HG03064 (cell line): ENCODE results near the gene GRIK5.
"Not testable (repeated sequence)": the region's sequence is repeated elsewhere in the genome, so short reads cannot be mapped to it uniquely, and the experiment has no call there.

Source experiments
- ATAC-seq: cut with Tn5 transposase; IDR thresholded peaks from one replicate; pipeline ENCODE4 v1.9.1; 2021; ENCODE audit warnings: low read depth; ENCODE audit not compliant: unreplicated experiment

Gene GRIK5

DNA sequence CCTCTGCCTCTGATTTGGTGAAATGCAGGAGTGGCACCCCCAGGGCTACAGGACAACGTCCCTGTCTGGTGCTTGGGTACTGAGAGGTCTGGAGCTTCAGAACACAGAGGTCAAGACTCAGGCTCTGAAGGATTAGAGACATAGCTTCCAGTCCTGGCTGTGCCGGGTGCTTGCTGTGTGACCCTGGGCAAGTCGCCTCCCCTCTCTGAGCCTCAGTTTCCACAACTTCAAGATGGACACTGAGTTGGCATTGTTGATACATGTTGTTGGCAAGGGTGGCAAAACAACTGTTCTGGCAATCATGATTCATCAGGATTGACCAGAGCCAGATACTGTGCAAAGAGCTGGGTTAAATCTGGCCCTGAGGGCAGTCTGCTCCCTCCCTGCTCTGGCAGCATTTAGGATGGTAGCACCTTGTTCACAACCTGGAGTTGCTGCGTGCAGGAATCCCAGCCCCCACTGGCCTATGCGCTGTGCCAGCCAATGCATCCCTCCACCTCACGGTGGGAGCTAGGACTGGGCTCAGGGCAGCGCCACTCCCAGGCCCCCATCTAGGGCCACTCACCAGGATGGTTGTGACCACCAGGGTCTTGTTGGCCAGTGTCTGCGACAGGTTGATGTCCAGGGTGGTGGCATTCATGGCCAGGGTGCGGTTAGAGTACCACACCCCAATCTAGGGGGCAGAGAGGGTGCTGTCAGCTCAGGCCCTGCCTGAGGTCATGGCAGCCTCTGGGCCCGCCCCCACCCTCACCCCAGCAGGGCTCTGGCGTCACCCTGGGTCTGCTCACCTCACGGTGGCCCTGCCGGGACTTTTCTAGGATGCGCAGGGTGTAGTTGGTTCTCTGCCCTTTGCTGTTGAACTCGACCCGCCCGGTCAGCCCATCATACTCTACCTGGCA, 16.7 kb downstream of the GRIK5 start:
- no peak for ATAC-seq

DNA sequence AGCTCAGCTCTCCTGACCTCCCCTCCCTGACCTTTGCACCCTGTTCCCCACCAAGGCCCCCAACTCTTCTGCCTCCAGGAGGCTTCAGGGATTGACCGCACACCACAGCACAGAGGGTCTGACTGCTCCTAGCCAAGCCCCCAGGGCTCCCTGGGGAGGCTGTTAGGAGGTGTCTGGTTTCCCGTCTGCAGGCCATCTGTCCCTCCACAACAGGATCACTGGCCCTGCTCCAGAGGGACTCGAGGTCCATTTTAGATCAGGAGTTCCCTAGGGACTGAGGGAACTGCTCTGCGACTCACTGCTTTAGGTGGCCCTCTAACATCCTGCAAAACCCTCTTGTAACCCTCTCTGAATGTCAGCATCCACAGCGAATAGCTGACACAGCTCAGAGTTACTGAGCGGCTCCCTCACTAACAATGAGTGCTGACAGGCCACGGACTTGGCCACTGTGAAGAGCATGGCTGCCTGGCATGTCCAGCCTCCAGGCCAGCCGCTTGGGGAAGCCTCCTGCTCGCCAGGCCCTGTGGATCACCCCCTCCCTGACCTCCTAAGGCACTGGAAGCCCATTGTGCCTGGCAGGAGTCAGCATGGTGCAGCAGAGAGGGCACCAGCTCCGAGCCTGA, 17.7 kb downstream of the GRIK5 start:
- no peak for ATAC-seq

DNA sequence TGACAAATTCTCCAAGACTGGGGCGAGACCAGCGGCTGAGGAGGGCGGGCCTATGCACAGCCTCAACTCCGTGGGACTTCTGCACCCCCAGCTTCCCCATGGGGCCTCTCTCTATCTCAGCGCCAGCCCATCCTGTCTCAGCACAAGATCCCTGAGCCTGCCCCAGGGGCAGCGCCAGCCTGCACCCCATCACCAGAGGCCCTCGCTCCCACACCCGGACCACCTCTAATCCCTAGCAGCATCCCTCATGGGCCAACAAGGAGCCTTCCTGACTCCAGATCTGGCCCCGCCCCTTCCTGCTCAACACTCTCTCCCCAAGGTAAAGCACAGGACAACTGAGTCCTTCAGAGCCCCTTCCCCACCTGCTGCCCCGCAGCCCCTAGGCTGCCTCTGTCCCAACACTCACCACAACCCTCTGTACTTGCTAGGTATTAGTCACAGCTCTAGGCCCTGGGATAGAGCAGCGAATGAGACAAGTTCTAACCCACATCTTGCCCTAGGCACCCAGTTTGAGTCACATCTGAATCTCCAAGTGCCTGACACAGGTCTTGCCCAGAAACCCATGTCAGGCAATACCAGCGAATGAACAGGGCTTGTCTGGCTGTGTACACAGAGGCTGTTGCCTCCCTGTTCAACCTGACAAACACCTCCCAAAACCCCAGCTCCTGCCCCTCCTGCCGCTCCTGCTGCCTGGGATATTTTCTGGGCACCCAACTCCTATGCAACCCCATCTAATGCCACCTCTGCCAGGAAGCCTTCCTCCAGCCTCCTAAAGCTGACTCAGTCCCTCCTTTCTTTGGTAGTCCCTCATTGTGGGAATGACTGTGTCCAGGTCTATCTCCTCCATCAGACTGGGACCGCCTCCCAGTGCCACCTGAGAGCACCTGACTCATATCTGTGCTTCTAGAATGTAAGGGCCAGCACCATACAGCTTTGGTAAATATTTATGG, 18.6 kb downstream of the GRIK5 start:
- ATAC-seq = no peak

DNA sequence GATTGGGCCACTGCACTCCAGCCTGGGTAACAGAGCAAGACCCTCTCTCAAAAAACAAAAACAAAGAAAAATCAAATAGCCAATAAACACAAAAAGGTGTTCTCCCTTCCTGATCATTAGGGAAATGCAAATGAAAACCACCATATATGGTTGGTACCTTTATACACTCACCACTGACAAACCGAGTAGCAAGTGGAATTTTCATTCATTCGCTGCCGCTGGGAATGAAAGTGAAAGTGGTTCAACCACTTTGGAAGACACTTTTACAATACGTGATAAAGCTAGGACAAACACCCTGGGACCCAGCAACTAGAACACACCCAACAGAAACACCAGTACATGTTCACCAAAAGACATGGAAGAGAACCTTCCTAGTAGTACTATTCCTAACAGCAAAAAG, 21.0 kb downstream of the GRIK5 start:
- ATAC-seq = no peak

DNA sequence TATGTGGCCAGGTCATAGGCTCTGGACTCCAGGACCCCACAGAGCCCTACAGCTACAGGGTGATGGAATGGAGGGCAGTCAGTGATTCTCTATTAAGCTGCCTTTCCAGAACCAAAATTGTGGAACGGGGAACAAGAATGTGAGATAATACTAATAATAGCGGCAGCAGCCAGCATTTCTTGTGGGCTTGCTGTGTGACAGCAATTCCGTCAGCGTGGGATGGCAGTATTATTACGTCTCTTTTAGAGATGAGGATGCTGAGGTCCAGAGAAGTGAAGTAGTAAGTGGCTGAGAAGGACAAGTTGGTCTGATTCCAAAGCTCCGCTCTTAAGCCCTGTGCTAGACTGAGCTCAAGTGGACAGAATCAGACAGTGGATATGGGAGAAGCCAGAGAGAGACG, 24.4 kb downstream of the GRIK5 start:
- no peak for ATAC-seq

DNA sequence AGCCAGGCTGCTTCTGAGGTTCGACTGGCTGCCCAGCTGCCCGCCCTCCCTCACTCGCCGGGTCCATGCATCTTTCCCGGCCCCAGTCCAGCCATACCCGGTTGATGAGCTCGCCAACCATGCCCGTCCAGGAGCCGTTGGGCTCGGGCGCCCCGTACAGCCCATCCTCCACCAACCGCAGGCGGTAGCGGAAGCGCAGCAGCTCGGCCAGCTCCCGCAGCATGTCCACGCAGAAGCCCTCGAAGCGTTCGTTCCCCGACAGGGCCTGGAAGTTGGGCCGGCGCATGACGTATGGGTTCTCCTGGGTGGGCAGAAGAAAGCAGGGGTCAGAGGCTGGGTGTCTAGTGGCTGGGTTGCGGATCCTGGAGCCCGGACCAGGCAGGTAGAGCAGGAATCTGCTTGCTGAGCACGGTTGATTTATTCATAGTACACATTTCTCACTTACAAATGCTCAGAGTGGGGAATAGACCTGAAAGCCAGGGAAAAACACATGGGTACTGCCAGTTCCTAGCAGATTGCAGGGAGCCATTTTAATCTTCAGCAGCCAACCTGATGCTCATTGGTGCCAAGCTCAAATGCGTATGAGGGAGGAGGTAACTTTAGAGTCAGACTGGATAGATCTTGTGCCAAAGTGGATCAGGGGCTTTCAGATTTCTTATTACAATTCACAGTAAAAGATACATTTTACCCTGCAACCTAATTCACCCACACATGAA, 27.4 kb downstream of the GRIK5 start:
- no peak for ATAC-seq

DNA sequence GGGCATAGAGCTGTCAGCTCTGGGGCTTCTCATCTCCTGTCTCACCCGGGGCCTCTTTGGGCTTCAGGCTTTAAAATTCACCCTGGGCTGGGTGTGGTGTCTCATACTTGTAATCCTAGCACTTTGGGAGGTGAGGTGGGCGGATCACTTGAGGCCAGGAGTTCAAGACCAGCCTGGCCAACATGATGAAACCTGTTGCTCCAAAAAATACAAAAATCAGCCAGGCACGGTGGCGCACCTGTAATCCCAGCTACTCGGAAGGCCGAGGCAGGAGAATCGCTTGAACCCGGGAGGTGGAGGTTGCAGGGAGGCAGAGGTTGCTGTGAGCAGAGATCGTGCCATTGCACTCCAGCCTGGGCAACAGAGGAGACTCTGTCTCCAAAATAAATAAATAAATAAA, 29.5 kb downstream of the GRIK5 start:
- ATAC-seq = not testable (repeated sequence)

DNA sequence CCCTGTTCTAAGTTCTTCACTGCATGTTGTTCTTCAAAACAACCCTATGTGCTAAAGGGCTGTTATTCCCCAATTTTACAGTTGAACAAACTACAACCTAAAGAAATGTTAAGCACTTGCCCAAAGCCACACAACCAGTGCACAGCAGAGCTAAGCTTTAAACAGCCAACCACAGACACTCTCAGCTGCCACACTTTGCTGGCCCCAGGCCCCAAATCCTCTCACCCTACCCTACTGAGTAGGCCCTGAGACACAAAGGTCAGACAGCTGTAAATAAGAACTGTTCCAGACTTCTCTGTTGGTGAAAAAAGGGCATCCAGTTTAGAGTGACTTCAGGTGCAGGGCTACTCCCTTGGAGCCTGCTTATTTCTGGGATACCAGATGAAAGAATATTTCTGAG, 30.0 kb downstream of the GRIK5 start:
- no peak for ATAC-seq

DNA sequence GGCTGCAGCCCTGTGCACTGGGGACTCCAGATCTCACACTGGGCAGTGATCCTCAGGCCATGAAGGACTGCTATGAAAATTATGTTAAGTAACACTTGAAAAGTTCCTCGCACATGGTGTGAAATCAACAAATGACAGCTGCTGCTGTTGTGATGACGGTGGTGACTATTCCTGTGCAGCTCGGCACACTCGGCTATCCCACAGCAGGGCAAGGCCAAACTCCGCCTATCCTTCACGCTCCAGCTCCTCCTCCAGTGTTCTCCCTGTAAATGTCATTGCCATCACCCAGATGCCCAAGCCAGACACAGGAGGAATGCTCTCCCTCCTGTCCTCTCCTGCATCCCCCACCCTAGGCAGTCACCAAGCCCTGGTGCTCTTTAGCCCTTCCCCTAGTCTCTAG, 31.3 kb downstream of the GRIK5 start:
- ATAC-seq = no peak

DNA sequence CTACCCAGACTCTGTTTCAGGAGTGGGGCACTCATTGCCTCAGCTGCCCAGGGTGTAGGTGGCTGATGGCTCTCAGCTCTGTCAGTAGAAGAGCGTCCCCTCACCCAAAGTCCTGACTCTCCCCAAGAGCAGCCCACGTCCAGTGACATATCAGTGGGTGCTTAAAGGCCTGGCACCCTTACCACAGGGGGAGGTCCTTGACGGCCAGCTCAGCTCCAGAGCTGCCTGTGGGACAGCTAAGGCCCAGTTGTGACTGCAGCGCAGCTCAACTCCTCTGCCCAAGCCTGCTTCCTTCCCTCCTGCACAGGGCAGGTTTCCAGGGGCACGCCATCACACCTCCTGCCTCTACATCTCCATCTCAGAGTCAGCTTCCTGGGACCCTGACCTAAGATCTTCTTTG, 32.4 kb downstream of the GRIK5 start:
- ATAC-seq = no peak

DNA sequence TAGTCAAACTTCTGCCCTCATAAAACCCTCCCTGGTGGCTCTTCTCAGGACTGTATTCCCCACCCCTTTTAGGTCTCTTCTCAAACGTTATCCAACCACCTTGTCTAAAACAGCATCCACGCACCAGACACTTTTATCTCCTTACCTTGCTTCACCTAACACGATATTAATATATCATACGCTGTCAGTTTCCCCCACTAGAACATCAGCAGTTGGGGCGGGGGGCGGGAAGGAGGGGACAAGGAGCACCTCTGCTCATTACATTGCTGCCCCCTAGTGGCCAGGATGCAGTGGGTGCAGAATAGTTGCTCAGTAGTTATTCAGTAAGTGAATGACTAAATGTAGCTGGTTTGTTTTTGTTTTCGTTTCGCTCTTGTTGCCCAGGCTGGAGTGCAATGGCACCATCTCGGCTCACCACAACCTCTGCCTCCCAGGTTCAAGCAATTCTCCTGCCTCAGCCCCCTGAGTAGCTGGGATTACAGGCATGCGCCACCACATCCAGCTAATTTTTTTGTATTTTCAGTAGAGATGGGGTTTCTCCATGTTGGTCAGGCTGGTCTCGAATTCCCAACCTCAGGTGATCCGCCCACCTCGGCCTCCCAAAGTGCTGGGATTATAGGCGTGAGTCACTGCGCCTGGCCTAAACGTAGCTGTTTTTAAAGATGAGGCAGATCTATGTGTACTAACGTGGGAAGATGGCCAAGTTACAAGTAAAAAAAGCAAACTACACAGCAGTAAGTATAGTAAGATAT, 35.2 kb downstream of the GRIK5 start:
- ATAC-seq = not testable (repeated sequence)

DNA sequence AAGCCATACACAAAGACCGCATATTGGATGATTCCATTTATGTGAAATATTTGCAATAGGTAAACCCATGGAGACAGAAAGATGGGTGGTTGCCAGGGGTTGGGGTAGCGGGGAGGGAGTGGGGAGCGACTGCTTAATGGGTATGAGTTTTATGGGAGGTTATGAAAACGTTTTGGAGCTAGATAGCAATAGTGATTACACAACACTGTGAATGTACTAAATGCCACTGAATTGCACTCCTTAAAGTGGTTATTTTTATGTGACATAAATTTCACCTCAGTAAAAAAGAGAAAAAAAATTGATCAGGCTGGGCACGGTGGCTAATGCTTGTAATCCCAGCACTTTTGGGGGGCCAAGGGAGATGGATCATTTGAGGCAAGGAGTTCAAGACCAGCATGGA, 36.6 kb downstream of the GRIK5 start:
- ATAC-seq = no peak

DNA sequence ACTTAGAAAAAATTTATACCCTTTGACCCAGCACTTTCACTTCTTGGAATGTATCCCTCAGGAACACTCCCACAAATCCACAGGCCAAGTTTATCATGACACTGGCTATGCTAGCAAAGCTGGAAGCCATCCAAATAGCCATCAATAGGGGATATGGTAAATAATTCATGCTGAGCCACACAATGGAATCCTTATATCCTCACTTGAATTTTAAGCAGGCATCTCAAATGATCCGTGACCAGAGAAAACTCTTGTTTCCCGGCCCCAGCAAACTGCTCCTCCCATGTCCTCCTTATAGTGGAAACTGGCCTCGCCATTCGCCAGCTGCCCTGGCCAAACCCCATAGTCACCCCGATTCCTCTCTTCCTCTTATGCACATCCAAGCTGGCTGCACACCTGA, 37.6 kb downstream of the GRIK5 start:
- no peak for ATAC-seq

DNA sequence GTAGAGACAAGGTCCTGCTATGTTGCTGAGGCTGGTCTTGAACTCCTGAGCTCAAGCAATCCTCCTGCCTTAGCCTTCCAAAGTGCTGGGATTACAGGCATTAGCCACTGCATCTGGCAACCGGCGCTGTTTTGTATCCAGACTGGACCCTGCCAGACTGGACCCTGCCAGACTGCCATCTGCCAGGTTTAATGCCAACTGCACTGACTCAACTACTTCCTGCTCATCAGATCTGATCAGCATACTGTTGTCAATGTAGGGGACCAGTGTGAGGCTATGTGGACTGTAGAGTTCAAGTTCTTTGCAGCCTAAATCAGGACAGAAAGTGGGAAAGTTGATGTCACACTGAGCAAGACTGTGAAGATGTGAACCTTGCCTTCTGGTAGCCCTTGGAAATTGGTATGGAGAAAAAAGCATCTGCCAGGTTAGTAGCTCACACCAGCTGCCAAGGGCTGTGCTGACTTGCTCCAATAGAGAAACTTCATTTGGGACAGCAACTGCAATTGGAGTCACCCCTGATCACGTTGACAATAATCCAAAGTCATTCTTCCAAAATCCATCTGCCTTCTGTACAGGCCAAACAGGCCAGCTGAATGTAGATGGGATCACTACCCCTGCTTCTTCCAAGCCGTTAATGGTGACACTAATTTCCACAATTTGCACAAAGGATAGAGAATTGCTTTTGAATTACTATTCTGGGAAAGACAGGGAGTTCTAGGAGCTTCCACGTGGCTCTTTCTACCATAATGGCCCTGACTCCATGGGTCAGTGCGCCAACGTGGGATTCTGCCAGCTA, 39.2 kb downstream of the GRIK5 start:
- ATAC-seq = no peak

DNA sequence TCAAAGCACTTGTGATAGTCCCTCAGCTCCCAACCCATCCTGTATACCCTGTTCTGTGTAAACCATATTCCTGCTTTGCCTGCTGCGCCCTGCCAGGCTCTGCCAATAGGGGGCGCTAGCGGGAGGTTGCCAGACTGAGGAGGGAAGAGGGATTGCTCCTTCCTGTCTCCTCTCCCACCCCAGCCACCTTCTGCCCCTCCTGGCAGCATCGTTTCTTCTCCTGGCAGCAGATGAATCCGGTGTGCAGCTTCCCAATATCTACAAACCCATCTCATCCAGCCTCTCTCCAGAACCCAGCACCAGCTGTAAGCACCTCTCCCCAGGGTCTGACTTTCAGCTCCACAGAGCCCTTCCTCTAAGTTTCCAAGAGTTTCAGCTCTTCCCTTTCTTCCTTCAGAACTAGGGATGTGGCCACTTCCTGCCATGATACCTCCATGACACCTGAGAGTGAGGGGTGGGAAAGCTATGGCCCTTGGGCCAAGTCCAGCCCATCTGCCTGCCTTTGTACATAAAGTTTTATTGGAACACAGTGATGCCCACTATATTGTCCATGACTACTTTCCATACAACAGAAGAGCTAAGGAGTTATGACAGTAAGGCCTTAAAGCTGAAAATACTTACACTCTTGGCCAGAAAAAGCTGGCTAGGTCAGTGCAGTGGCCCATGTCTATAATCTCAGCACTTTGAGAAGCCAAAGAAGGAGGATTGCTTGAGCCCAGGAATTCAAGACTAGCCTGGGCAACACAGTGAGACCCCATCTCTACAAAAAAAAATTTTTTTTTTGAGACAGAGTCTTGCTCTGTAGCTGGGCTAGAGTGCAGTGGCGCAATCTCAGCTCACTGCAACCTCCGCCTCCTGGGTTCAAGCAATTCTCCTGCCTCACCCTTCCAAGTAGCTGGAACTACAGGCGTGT, 41.4 kb downstream of the GRIK5 start:
- no peak for ATAC-seq

DNA sequence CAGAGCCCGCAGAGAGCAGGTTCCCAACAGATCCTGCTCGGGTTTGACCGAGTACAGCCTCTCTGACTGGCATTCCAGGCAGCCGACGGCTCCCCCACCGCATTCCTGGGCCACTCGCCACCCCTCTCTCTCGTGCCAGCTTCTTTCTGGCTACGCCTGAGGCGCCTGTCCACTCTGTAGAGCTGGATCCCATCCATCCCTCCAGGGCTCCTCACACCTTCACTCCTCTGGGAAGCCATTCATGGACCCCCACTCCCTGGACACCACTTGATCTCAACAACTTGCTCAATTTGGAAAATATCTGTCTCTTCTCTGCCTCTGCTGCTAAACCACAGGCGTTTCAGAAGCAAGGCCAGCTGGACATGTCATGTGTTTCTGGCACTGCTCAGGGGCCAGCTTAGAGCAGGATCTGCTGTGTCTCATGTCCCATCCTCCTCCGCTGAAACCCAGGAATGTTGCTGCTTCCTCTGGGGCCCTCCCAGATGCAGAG, 45.3 kb downstream of the GRIK5 start:
- no peak for ATAC-seq

DNA sequence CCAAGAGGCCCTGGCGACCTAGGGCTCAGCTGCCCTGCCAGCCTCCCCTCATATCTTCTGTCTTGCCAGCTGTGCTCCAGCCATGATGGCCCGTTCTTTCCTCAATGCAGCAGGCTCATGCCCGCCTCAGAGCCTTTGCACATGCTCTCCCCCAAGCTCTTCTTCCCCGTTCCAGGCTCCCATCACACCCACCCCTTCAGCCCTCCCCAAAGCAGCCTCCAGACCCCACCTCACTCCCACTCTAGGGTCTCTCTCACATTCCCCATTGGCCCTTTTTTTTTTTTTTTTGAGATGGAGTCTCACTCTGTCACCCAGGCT, 46.1 kb downstream of the GRIK5 start:
- no peak for ATAC-seq
